ENCODE measurements around the gene PSMD9.

GRCh38 chr12:121963341-121964018 is 74.9 kb downstream of the PSMD9 start:
- TF ChIP-seq CTCF (IDR thresholded peaks at IDR 0.05) (no peak), POLR2A (IDR thresholded peaks at IDR 0.05) (no peak)
